Endothelial cell of hepatic sinusoid (primary cell): ENCODE results near the gene NRIP2.
"Not testable (repeated sequence)": the region's sequence is repeated elsewhere in the genome, so short reads cannot be mapped to it uniquely, and the experiment has no call there.

Source experiments
- in situ Hi-C: cut with HindIII; loops from 2 replicates; pipeline ENCODE4 v1.10.0; 2017; ENCODE audit warnings: low sequenced_read_pairs

NRIP2 gene

GRCh38 chr12:2834581-2835491 is at the start of gene NRIP2:
Gene NRIP2 (minus strand): TSS chr12:2835035. CDS start chr12:2834983, 52 bp downstream.
- in situ Hi-C loops, result no loop called here

DNA sequence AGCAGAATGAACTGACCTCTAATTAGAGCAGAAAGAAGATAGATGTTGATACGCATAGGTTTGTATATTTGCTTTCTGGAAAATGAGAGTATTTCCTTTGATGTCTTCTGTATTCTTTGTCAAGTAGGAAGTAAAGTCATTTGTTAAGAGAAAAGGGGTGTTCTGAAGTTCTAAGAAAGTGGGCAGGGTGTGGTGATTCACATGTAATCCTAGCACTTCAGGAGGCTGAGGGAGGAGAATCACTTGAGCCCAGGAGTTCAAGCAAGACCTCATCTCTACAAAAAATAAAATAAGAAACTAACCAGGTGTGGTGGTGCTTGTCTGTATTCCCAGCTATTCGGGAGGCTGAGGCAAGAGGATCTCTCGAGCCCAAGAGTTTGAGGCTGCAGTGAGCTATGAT is 45.0 kb upstream of the NRIP2 start:
- in situ Hi-C loops, result no loop called here

DNA sequence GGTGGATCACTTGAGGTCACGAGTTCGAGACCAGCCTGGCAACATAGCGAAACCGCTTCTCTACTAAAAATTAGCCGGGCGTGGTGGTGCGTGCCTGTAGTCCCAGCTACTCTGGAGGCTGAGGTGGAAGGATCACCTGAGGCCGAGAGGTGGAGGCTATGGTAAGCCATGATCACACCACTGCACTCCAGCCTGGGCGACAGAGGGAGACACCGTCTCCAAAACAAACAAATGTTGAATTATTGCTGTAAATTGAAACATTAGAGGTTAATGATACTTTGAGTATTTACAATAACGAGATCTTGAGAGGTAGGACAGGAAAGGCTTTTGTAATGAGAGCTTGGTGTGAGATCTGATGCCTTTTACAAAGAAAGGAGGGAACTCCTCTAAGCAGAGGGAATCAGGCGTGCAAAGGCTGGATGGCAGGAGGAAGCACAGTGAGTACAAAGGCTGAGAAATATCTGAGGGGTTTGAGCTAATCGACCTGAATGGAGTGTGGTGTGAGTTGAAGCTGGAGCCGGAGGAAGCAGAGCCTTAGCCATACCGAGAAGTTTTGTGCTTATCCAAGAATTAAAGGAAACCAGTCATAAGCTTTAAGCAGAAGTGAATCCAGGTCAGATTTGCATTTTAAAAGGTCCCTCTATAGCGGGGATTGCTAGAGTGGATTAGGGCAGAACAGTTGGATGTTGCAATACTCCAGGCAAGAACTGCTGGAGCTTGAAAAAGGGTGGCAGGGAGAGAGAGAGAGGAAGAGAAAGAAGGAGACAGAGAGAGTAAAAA is 43.3 kb upstream of the NRIP2 start:
- in situ Hi-C loops, result no loop called here

- in situ Hi-C loops, result no loop called here
These were observed 42.5 kb upstream of the NRIP2 start, which contains the start of the genes FOXM1 and RHNO1 for GRCh38 chr12:2877047-2877952. Gene FOXM1 (minus strand): TSS chr12:2877174. CDS start chr12:2874478, 2,696 bp downstream. Gene RHNO1 (plus strand): TSS chr12:2877223. CDS start chr12:2885367, 8,144 bp downstream.

- in situ Hi-C loops, result no loop called here
These were observed 41.7 kb upstream of the NRIP2 start for GRCh38 chr12:2876431-2877046.

GRCh38 chr12:2868986-2869632 is 34.3 kb upstream of the NRIP2 start:
- in situ Hi-C loops, result not testable (repeated sequence)

- in situ Hi-C loops, result loop anchor here (5.0 kb wide), 1 partner anchor 68 kb away; no protein-coding TSS in a partner anchor
These were observed 29.4 kb upstream of the NRIP2 start for GRCh38 chr12:2864198-2864597.

DNA sequence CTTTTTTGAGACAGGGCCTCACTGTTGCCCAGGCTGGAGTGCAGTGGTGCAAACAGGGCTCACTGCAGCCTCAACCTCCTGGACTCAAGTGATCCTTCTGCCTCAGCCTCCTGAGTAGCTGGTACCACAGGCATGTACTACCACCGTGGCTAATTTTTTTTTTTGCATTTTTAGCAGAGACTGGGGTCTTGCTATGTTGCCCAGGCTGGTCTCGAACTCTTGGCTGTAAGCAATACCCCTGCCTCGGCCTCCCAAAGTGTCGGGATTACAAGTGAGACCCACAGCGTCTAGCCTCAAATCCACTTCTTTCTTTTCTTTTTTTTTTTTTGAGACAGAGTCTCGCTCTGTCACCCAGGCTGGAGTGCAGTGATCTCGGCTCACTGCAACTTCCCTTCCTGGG is 28.6 kb upstream of the NRIP2 start:
- in situ Hi-C loops, result loop anchor here (5.0 kb wide), 1 partner anchor 69 kb away; no protein-coding TSS in a partner anchor

GRCh38 chr12:2862876-2863275 is 28.0 kb upstream of the NRIP2 start:
- in situ Hi-C loops, result loop anchor here (5.0 kb wide), 1 partner anchor 69 kb away; no protein-coding TSS in a partner anchor

- in situ Hi-C loops, result loop anchor here (5.0 kb wide), 1 partner anchor 72 kb away; no protein-coding TSS in a partner anchor
These were observed 25.3 kb upstream of the NRIP2 start for GRCh38 chr12:2860170-2860569.

DNA sequence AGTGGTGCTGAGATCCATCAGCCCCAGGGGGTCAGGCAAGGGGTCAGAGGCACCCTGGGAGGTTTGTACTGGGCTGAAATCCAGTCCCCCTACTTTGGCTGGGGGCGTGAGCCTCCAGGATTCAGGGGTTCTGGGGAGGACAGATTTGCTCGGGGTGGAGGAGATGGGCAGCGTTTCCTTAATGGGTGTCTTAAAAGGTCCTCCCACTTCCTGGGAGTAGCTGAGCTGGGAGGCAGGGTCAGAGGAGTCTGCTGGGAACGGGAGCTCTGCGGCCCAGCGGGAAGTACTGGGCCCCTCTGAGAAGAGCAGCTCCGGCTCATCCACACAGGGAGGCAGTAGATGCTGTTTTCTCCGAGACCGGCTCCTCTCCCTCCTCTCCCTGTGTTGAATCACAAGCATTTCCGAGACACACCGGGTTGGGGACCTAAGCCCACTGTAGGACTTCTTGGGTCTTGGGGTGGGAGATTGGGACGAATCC is 24.1 kb upstream of the NRIP2 start:
- in situ Hi-C loops, result no loop called here

- in situ Hi-C loops, result no loop called here
These were observed 23.5 kb upstream of the NRIP2 start for GRCh38 chr12:2858334-2858733.

- in situ Hi-C loops, result no loop called here
These were observed 22.7 kb upstream of the NRIP2 start for GRCh38 chr12:2857576-2857975.

DNA sequence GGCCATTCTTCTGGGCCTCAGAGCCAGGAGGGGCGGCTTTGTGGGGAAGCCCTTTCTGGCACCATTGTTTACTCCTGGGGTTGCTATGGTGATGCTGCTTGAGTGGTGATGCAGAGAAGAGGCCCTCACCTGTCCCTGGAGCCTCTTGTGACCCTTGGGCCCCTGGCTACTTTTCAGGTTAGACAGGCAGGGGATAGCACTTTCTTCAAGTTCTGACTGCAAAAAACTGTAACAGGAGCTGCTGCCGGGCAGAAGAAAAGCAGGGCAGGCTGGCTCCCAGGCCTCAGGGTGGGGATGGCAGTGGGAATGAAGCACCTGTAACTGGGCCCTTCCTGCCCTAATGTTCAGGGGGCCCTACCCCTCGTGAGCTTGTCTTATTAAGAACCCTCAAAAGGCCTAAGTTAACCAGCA is 22.2 kb upstream of the NRIP2 start, which contains the start of gene TEX52:
TEX52 (minus strand) TSS at position 19 of the 411 bp plus-strand sequence; CDS start at position 6, 13 bp downstream.
- in situ Hi-C loops, result no loop called here

GRCh38 chr12:2856051-2856450 is 21.2 kb upstream of the NRIP2 start:
- in situ Hi-C loops, result no loop called here

GRCh38 chr12:2855546-2855945 is 20.7 kb upstream of the NRIP2 start:
- in situ Hi-C loops, result no loop called here

GRCh38 chr12:2854669-2855453 is 20.0 kb upstream of the NRIP2 start:
- in situ Hi-C loops, result no loop called here

DNA sequence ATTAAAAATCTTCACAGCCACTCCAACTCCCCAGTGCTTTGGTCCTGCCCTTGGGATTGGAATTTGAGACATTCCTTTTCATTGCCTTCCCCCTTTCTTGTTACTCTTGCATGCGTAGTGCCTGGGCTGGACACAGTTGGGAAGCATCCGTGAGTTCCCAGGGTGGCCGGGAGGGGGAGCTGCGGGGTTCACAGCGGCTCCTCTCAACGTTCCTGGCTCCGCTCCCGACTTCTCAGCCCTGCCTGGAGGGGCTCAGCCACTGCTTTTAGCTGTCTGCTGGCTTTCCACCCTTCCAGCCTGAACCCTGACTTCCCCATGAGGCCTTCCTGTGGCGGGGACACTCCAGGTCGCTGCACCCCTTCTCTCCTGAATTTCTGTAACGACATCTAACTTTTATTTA is 18.8 kb upstream of the NRIP2 start:
- in situ Hi-C loops, result no loop called here
